GM12878 (cell line): Measurements from ENCODE around the gene BTK. TPM values are rescaled to one million over a fixed set of nuclear protein-coding genes. Genes with fewer than 3 reads are reported as not detected.
A peak's percentile ranks its signal among the peaks of the same experiment; 100 is the strongest.

Source experiments
- ATAC-seq: fragments of 200-7000 bp; cut with Tn5 transposase; 3 replicates; pipeline ENCODE4 v1.9.1; 2020; ENCODE audit warnings: mild to moderate bottlenecking, moderate library complexity
- BruUV-seq: library from RNA; stranded (reverse); fragments of 400-500 nt; replicated peaks from 2 replicates; lab custom pipeline; 2021; lab: Mats Ljungman, UMichigan
- CTCF ChIA-PET: fragments of 300-600 bp; sonication (Branson Sonifier 250); formaldehyde crosslinking; extraction: SDS; loops from one replicate; lab custom pipeline; 2021; ENCODE audit warnings: inconsistent platforms; lab: Yijun Ruan, JAX
- POLR2A ChIA-PET: fragments of 350-600 bp; formaldehyde crosslinking; extraction: SDS; loops from one replicate; lab custom pipeline; 2021; ENCODE audit warnings: inconsistent platforms; lab: Charles Lee
- RAD21 ChIA-PET: fragments of 300-600 bp; sonication (Branson Sonifier 250); formaldehyde crosslinking; loops from one replicate; lab custom pipeline; 2023; ENCODE audit warnings: antibody characterized with exemption; ENCODE audit not compliant: unreplicated experiment; lab: Charles Lee
- SMC1A ChIA-PET: fragments of 300-600 bp; sonication (Branson Sonifier 250); formaldehyde crosslinking; loops from one replicate; lab custom pipeline; 2023; ENCODE audit not compliant: unreplicated experiment, uncharacterized antibody; lab: Charles Lee
- DNase-seq: peaks from one replicate; pipeline ENCODE4 v3.0.0-alpha.2; 2011; ENCODE audit warnings: low read depth, low spot score
- FAIRE-seq: peaks from 3 replicates; lab custom pipeline; 2011; peaks lifted over from hg19 to GRCh38; lab: Jason Lieb, UNC
- H2AFZ ChIP-seq: 2 replicates; pipeline ENCODE4 v1.6.0; 2011; ENCODE audit warnings: low read depth, low read length, control low read depth; ENCODE audit not compliant: control insufficient read depth
- H3K27ac ChIP-seq: 2 replicates; pipeline ENCODE4 v1.5.1; 2011; ENCODE audit warnings: control low read depth; ENCODE audit not compliant: control insufficient read depth, insufficient read depth
- H3K27me3 ChIP-seq, 2 experiments: replicated peaks in 1 of 2; 2 replicates each; pipeline versions ENCODE4 v1.6.0 to v1.6.1; 2011; ENCODE audit warnings: low read length in 1 of 2; ENCODE audit not compliant: control insufficient read depth in 2 of 2, insufficient read depth in 2 of 2
- H3K36me3 ChIP-seq, 2 experiments: 2 replicates each; pipeline ENCODE4 v1.5.1; 2011; ENCODE audit warnings: low read length in 1 of 2; ENCODE audit not compliant: control insufficient read depth in 2 of 2, insufficient read depth in 2 of 2
- H3K4me1 ChIP-seq: 2 replicates; pipeline ENCODE4 v1.6.1; 2011; ENCODE audit warnings: mild to moderate bottlenecking, low read length, moderate library complexity, mixed read lengths; ENCODE audit not compliant: control insufficient read depth, insufficient read depth
- H3K4me2 ChIP-seq: 2 replicates; pipeline ENCODE4 v1.6.0; 2011; ENCODE audit warnings: control low read depth; ENCODE audit not compliant: control insufficient read depth, insufficient read depth
- H3K4me3 ChIP-seq: fragments of 200-600 bp; sonication (generic); 2 replicates; pipeline ENCODE4 v1.5.1; 2016
- H3K79me2 ChIP-seq: 2 replicates; pipeline ENCODE4 v1.6.0; 2011; ENCODE audit warnings: low read length; ENCODE audit not compliant: control insufficient read depth, insufficient read depth
- H3K9ac ChIP-seq: 2 replicates; pipeline ENCODE4 v1.8.0; 2011; ENCODE audit warnings: low read length, control low read depth, mixed read lengths; ENCODE audit not compliant: control insufficient read depth, insufficient read depth
- H3K9me3 ChIP-seq: replicated peaks from 3 replicates; pipeline ENCODE4 v1.5.1; 2011; ENCODE audit warnings: mild to moderate bottlenecking, low read length; ENCODE audit not compliant: control insufficient read depth, insufficient read depth
- H4K20me1 ChIP-seq: 2 replicates; pipeline ENCODE4 v1.6.0; 2011; ENCODE audit not compliant: control insufficient read depth, insufficient read depth
- ESRRA ChIP-seq: IDR thresholded peaks from 2 replicates; pipeline ENCODE4 v1.6.1; 2012; ENCODE audit warnings: mild to moderate bottlenecking, low read length, improper control_type of control experiment
- HDGF ChIP-seq: fragments of 450-650 bp; IDR thresholded peaks from 2 replicates; pipeline ENCODE4 v1.6.1; 2016; ENCODE audit warnings: antibody characterized with exemption
- MLLT1 ChIP-seq: fragments of 450-650 bp; IDR thresholded peaks from 2 replicates; pipeline ENCODE4 v1.6.1; 2016; ENCODE audit warnings: mild to moderate bottlenecking
- SMAD5 ChIP-seq: IDR thresholded peaks from 2 replicates; pipeline ENCODE4 v1.6.1; 2016; ENCODE audit warnings: antibody characterized with exemption, low read depth
- ZNF592 ChIP-seq: fragments of 450-650 bp; IDR thresholded peaks from 2 replicates; pipeline ENCODE4 v1.6.1; 2017; ENCODE audit warnings: mild to moderate bottlenecking, moderate library complexity
- ZNF687 ChIP-seq: fragments of 450-650 bp; IDR thresholded peaks from 2 replicates; pipeline ENCODE4 v1.6.1; 2017; ENCODE audit warnings: mild to moderate bottlenecking, moderate library complexity
- WGBS: methylation state at CpG from one replicate; pipeline ENCODE4 v1.1.6; 2016; ENCODE audit warnings: low lambda C conversion rate; ENCODE audit not compliant: insufficient replicate concordance, insufficient coverage; ENCODE audit errors: missing lambda C conversion rate; 5-methylcytosine and 5-hydroxymethylcytosine counted together
- in situ Hi-C: fragments of 300-500 bp; cut with MboI; formaldehyde crosslinking; loops from 9 replicates; pipeline ENCODE4 v1.14.3; 2018; ENCODE audit warnings: mixed read lengths
- intact Hi-C: fragments of 100-400 bp; cut with micrococcal nuclease; formaldehyde crosslinking; loops from one replicate; pipeline ENCODE4 v1.14.2; 2022; ENCODE audit not compliant: unreplicated experiment
- polyA plus RNA-seq, 11 experiments: library from polyadenylated mRNA; depleted of rRNA in 4 of 11; unstranded in 6 of 11; stranded (reverse) in 5 of 11; fragments of >200 nt; fragmentation: Nextera tagmentation in 4 of 11; fragmentation: Illumina TruSeq in 1 of 11; extraction: Ambion mirVana in 4 of 11; extraction: Trizol in 1 of 11; gene quantifications; 1 replicate in 1 of 11; 2 replicates in 10 of 11; pipeline versions ENCODE4 v1.2.1 to v1.2.3, GENCODE V29; 2011 to 2016; ENCODE audit warnings: inconsistent platforms in 2 of 11, missing spikeins in 2 of 11, low read depth in 1 of 11
- total RNA-seq, 4 experiments: library from RNA; depleted of rRNA in 3 of 4; stranded (reverse); fragments of >200 nt in 3 of 4; fragmentation: Illumina TruSeq in 1 of 4; extraction: Trizol in 1 of 4; gene quantifications; 2 replicates each; pipeline versions ENCODE4 v1.2.1 to v1.2.3, GENCODE V29; 2013 to 2021

Gene BTK
- total and polyA plus RNA-seq, 10 of the 15 experiments (the other 5 are each of a cell fraction or from before 2014, with no cell fraction given): 24.0 to 154 (median 88.9) TPM

DNA sequence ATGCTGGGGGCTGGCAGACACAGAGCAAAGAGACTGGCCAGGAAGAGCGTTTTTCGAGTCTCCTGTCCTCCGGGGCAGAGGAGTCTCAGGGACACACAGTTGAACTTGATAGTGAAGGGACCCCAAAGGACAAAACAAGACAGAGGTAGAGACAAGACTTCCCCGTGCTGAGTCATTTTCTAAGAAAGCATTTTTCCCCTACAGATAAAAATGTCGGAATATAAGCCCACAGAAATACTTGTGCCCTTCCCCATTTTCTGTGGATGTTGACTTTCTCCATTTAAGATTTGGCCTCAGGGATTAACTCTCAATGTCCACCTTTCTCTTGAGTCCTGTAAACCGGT is 523 bp upstream of the BTK start (continued):
- TF ChIP-seq ZNF592 (no peak), HDGF (no peak), ESRRA (no peak), SMAD5 (no peak)
- TF ChIP-seq, all 136 proteins: peak for 0

GRCh38 chrX:101385026-101385684 is 836 bp downstream of the BTK start:
- ChIA-PET POLR2A (interaction anchor here (0.8 to 1.9 kb wide), 4 partner anchors 20 to 555 kb away, joined by 3 to 4 read pairs (median 3); no protein-coding TSS in a partner anchor), SMC1A (interaction anchor here (0.6 to 1.1 kb wide), 2 partner anchors 9 to 31 kb away, joined by 3 read pairs; no protein-coding TSS in a partner anchor), CTCF (interaction anchor here (0.6 to 1.5 kb wide), 3 partner anchors 12 to 31 kb away, joined by 3 to 4 read pairs (median 4); no protein-coding TSS in a partner anchor)
- TF ChIP-seq MLLT1 (0 out of 2 replicates have a peak, but pooled peaks have one; percentile 13), ZNF687 (peak; percentile 32; the same call in 1 of the 2 replicates)

More at GRCh38 chrX:101385026-101385684, 836 bp downstream of the BTK start:
- BruUV-seq: no TSS peak
- Histone ChIP-seq H3K36me3 (no peaks in the 10 kb centered on the region), H3K9ac (peak overlapping the region; percentile 66), H3K4me3 (peak overlapping the region; percentile 71), H3K27ac (peak overlapping the region; percentile 81), H2AFZ (no peak overlapping the region), H3K27me3 (no peaks in the 10 kb centered on the region), H4K20me1 (no peaks in the 10 kb centered on the region), H3K79me2 (peaks cover 42% of the 10 kb centered on the region), H3K9me3 (no peaks in the 10 kb centered on the region), H3K4me1 (no peaks in the 10 kb centered on the region), H3K4me2 (peak overlapping the region; percentile 38)
- FAIRE-seq (no peak), DNase-seq (no peak), ATAC-seq (peak; percentile 38)
- RAD21 ChIA-PET: interaction anchor here (1.0 to 1.3 kb wide), 4 partner anchors 9 to 28 kb away, joined by 3 to 4 read pairs (median 4); no protein-coding TSS in a partner anchor
- intact Hi-C loops (loop anchor here (5.0 kb wide), 1 partner anchor 38 kb away; the partner anchor contains the start of gene TIMM8A), in situ Hi-C loops (no loop called here)
- 12% methylated on average over 7 of the region's 7 CpGs for WGBS
